Keratinocyte (primary cell): Measurements from ENCODE around the gene WWC2. TPM values are rescaled to one million over a fixed set of nuclear protein-coding genes. Genes with fewer than 3 reads are reported as not detected.

Experiments used
- DNase-seq: peaks from one replicate; pipeline ENCODE4 v3.0.0-alpha.2; 2011; ENCODE audit warnings: low read depth, missing footprints, low spot score
- FAIRE-seq: peaks from 2 replicates; lab custom pipeline; 2011; peaks lifted over from hg19 to GRCh38; lab: Jason Lieb, UNC
- H2AFZ ChIP-seq: 2 replicates; pipeline ENCODE4 v1.6.0; 2012; ENCODE audit warnings: low read length, control low read depth, inconsistent platforms; ENCODE audit not compliant: control insufficient read depth
- H3K27ac ChIP-seq: 2 replicates; pipeline ENCODE4 v1.5.1; 2011; ENCODE audit warnings: low read length; ENCODE audit not compliant: control insufficient read depth, insufficient read depth
- H3K27me3 ChIP-seq: 3 replicates; pipeline ENCODE4 v1.6.0; 2011; ENCODE audit warnings: low read length; ENCODE audit not compliant: control insufficient read depth, insufficient read depth; ENCODE audit errors: extremely low read depth
- H3K36me3 ChIP-seq, 2 experiments: 2 replicates in 1 of 2; 3 replicates in 1 of 2; pipeline ENCODE4 v1.5.1; 2011; ENCODE audit warnings: low read length in 2 of 2, mild to moderate bottlenecking in 1 of 2; ENCODE audit not compliant: control insufficient read depth in 2 of 2, insufficient read depth in 2 of 2; ENCODE audit errors: extremely low read depth in 1 of 2
- H3K4me1 ChIP-seq: 3 replicates; pipeline ENCODE4 v1.5.1; 2011; ENCODE audit warnings: low read length; ENCODE audit not compliant: control insufficient read depth, insufficient read depth; ENCODE audit errors: extremely low read depth
- H3K4me2 ChIP-seq: 3 replicates; pipeline ENCODE4 v1.6.0; 2011; ENCODE audit warnings: low read depth, low read length; ENCODE audit not compliant: control insufficient read depth, insufficient read depth; ENCODE audit errors: extremely low read depth
- H3K4me3 ChIP-seq, 3 experiments: fragments of 200-600 bp in 1 of 3; sonication (generic) in 1 of 3; 2 replicates in 2 of 3; 3 replicates in 1 of 3; pipeline ENCODE4 v1.5.1; 2011 to 2016; ENCODE audit warnings: low read length in 3 of 3, mild to moderate bottlenecking in 3 of 3, control low read depth in 2 of 3, inconsistent platforms in 1 of 3, low read depth in 1 of 3, mixed read lengths in 1 of 3, mixed run types in 1 of 3, moderate library complexity in 1 of 3; ENCODE audit not compliant: control insufficient read depth in 2 of 3, insufficient read depth in 2 of 3; ENCODE audit errors: extremely low read depth in 1 of 3
- H3K79me2 ChIP-seq: 2 replicates; pipeline ENCODE4 v1.6.0; 2012; ENCODE audit warnings: low read length; ENCODE audit not compliant: control insufficient read depth, insufficient read depth
- H3K9ac ChIP-seq: 3 replicates; pipeline ENCODE4 v1.6.0; 2011; ENCODE audit warnings: low read length; ENCODE audit not compliant: control insufficient read depth, insufficient read depth; ENCODE audit errors: extremely low read depth
- H3K9me1 ChIP-seq: 3 replicates; pipeline ENCODE4 v1.6.0; 2011; ENCODE audit warnings: low read length; ENCODE audit not compliant: control insufficient read depth, insufficient read depth; ENCODE audit errors: extremely low read depth
- H3K9me3 ChIP-seq: 2 replicates; pipeline ENCODE4 v1.5.1; 2012; ENCODE audit warnings: low read depth, low read length; ENCODE audit not compliant: control insufficient read depth
- H4K20me1 ChIP-seq: 3 replicates; pipeline ENCODE4 v1.6.0; 2011; ENCODE audit warnings: low read length; ENCODE audit not compliant: control insufficient read depth, insufficient read depth; ENCODE audit errors: extremely low read depth
- CTCF ChIP-seq, 3 experiments: IDR thresholded peaks in 1 of 3; conservative IDR thresholded peaks in 1 of 3; optimal IDR thresholded peaks in 1 of 3; 2 replicates in 2 of 3; 3 replicates in 1 of 3; pipeline versions ENCODE3 to v1.5.1; 2011; ENCODE audit warnings: low read length in 3 of 3, mild to moderate bottlenecking in 3 of 3, moderate library complexity in 2 of 3, control low read depth in 1 of 3, inconsistent platforms in 1 of 3; ENCODE audit not compliant: insufficient read depth in 2 of 3; ENCODE audit errors: extremely low read depth in 1 of 3
- EZH2 ChIP-seq: IDR thresholded peaks from one replicate; pipeline ENCODE4 v1.6.1; 2012; ENCODE audit warnings: inconsistent platforms, mild to moderate bottlenecking, low read length, moderate library complexity
- dilution Hi-C: fragments of 300-500 bp; cut with MboI; formaldehyde crosslinking; loops from one replicate; pipeline ENCODE4 v1.7.0; 2020; ENCODE audit warnings: low sequenced_read_pairs; ENCODE audit not compliant: extremely low pct_ligation_motif_present
- polyA plus RNA-seq, 5 experiments: library from polyadenylated mRNA; depleted of rRNA in 3 of 5; stranded (reverse) in 3 of 5; stranded (forward) in 1 of 5; unstranded in 1 of 5; fragments of >200 nt; gene quantifications; 1 replicate in 1 of 5; 2 replicates in 3 of 5; 3 replicates in 1 of 5; pipeline versions ENCODE4 v1.2.1 to v1.2.3, GENCODE V29; 2011 to 2012; ENCODE audit warnings: missing spikeins in 2 of 5, low read depth in 1 of 5, low replicate concordance in 1 of 5

The WWC2 gene
- polyA plus RNA-seq, 1 donor (not counting 4 experiments of a cell fraction or from before 2014, with no cell fraction given): 15.4 TPM

- Histone ChIP-seq H3K4me2 (no peak overlapping the region), H3K4me3 (no peak overlapping the region), H3K79me2 (no peaks in the 10 kb centered on the region), H3K27ac (no peak overlapping the region), H3K9me3 (no peaks in the 10 kb centered on the region), H3K4me1 (peaks cover 20% of the 10 kb centered on the region), H3K27me3 (no peaks in the 10 kb centered on the region), H4K20me1 (no peaks in the 10 kb centered on the region), H3K9me1 (no peaks in the 10 kb centered on the region), H3K9ac (no peak overlapping the region), H2AFZ (no peak overlapping the region), H3K36me3 (no peaks in the 10 kb centered on the region)
- no peak for TF ChIP-seq EZH2
- no peak for TF ChIP-seq CTCF (optimal IDR thresholded peaks at IDR 0.05 in 1 of 3, IDR thresholded peaks at IDR 0.05 in 1 of 3, conservative IDR thresholded peaks at IDR 0.05 in 1 of 3; ENCODE audit: extremely low read depth in 1 of 3, insufficient read depth in 2 of 3, low read length in 3 of 3)
- DNase-seq (no peak), FAIRE-seq (no peak)
- dilution Hi-C loops: no loop called here
Observed at GRCh38 chr4:183330841-183331240, 231.8 kb downstream of the WWC2 start.

- H3K4me2 ChIP-seq: no peak overlapping the region
- H3K36me3 ChIP-seq: no peaks in the 10 kb centered on the region
- H3K4me1 ChIP-seq: peaks cover 22% of the 10 kb centered on the region
- H3K4me3 ChIP-seq: no peak overlapping the region
- no peaks in the 10 kb centered on the region for H4K20me1 ChIP-seq
- H3K27me3 ChIP-seq: no peaks in the 10 kb centered on the region
- H3K9me3 ChIP-seq: no peaks in the 10 kb centered on the region
- no peak for DNase-seq
- H3K9me1 ChIP-seq: no peaks in the 10 kb centered on the region
- H3K9ac ChIP-seq: no peak overlapping the region
- no peaks in the 10 kb centered on the region for H3K79me2 ChIP-seq
- TF ChIP-seq EZH2 (no peak), CTCF (optimal IDR thresholded peaks at IDR 0.05 in 1 of 3, IDR thresholded peaks at IDR 0.05 in 1 of 3, conservative IDR thresholded peaks at IDR 0.05 in 1 of 3; ENCODE audit: extremely low read depth in 1 of 3, insufficient read depth in 2 of 3, low read length in 3 of 3) (no peak)
- dilution Hi-C loops: no loop called here
- FAIRE-seq: no peak
- no peak overlapping the region for H3K27ac ChIP-seq
- H2AFZ ChIP-seq: no peak overlapping the region
Observed at GRCh38 chr4:183332447-183332846, 233.4 kb downstream of the WWC2 start.
